Activated naive CD4-positive, alpha-beta T cell treated with anti-CD3 and anti-CD28 coated beads, Interleukin-2, amount 50 U/mL, for 72 hours (primary cell): ENCODE measurements around the gene ZNF669. TPM values are rescaled to one million over a fixed set of nuclear protein-coding genes. Genes with fewer than 3 reads are reported as not detected.
A peak's percentile ranks its signal among the peaks of the same experiment; 100 is the strongest.

ENCODE experiments used
- ATAC-seq, 2 donors: fragments of 150-1000 bp; cut with Tn5 transposase; 2 replicates each; pipeline ENCODE4 v1.10.0; 2021; ENCODE audit warnings: mild to moderate bottlenecking in 2 of 2, moderate library complexity in 2 of 2
- DNase-seq, 2 donors: peaks; one replicate each; pipeline ENCODE4 v3.0.0; 2021 to 2022; ENCODE audit warnings: low spot score in 2 of 2
- H3K27ac Mint-ChIP-seq, 2 donors: one replicate each; pipeline ENCODE4 v1.8.0; 2022; ENCODE audit warnings: mild to moderate bottlenecking in 2 of 2, mixed read lengths in 2 of 2
- H3K36me3 Mint-ChIP-seq, 2 donors: one replicate each; pipeline ENCODE4 v1.8.0; 2022; ENCODE audit warnings: mixed read lengths in 2 of 2
- H3K9me3 Mint-ChIP-seq, 2 donors: one replicate each; pipeline ENCODE4 v1.8.0; 2022; ENCODE audit warnings: mixed read lengths in 2 of 2
- total RNA-seq, 2 donors: library from RNA; stranded (reverse); gene quantifications; one replicate each; pipeline ENCODE4 v1.2.3, GENCODE V29; 2022

ZNF669 gene
- total RNA-seq, 2 donors from 2014 or later, result 6.2 to 10.1 TPM

GRCh38 chr1:247114351-247115140, 10.4 kb upstream of the ZNF669 start:
- ATAC-seq, result peak in 1 of 2 donors; percentile 7
- Mint-ChIP-seq H3K9me3 (peaks cover 3 to 4% of the 10 kb centered on the region in 2 donors), H3K36me3 (peaks cover 6 to 11% of the 10 kb centered on the region in 2 donors), H3K27ac (no peak overlapping the region)
- no peak for DNase-seq

- no peak for ATAC-seq
- H3K9me3 Mint-ChIP-seq, result peaks cover 3 to 5% of the 10 kb centered on the region in 2 donors
- peaks cover 6 to 12% of the 10 kb centered on the region in 2 donors for H3K36me3 Mint-ChIP-seq
- no peak overlapping the region for H3K27ac Mint-ChIP-seq
- DNase-seq, result no peak
These were observed 9.6 kb upstream of the ZNF669 start for GRCh38 chr1:247113733-247114271.

GRCh38 chr1:247113094-247113497, 8.9 kb upstream of the ZNF669 start:
- ATAC-seq (no peak), DNase-seq (no peak)
- peaks cover 3 to 5% of the 10 kb centered on the region in 2 donors for H3K9me3 Mint-ChIP-seq
- H3K27ac Mint-ChIP-seq, result no peak overlapping the region
- H3K36me3 Mint-ChIP-seq, result peaks cover 6 to 12% of the 10 kb centered on the region in 2 donors

GRCh38 chr1:247112479-247112781, 8.3 kb upstream of the ZNF669 start:
- Mint-ChIP-seq H3K9me3 (peaks cover 3 to 5% of the 10 kb centered on the region in 2 donors), H3K27ac (no peak overlapping the region), H3K36me3 (peaks cover 11 to 17% of the 10 kb centered on the region in 2 donors)
- no peak for DNase-seq
- ATAC-seq, result no peak

GRCh38 chr1:247111700-247112478, 7.7 kb upstream of the ZNF669 start:
- Mint-ChIP-seq H3K36me3 (peaks cover 14 to 21% of the 10 kb centered on the region in 2 donors), H3K27ac (no peak overlapping the region), H3K9me3 (peaks cover 3 to 5% of the 10 kb centered on the region in 2 donors)
- DNase-seq (no peak), ATAC-seq (peak; percentile 17 to 36)

- no peak overlapping the region for H3K27ac Mint-ChIP-seq
- DNase-seq, result no peak
- peaks cover 16 to 21% of the 10 kb centered on the region in 2 donors for H3K36me3 Mint-ChIP-seq
These were observed 7.1 kb upstream of the ZNF669 start for GRCh38 chr1:247111259-247111699.

GRCh38 chr1:247110627-247111258, 6.6 kb upstream of the ZNF669 start:
- DNase-seq (no peak), ATAC-seq (peak; percentile 69 to 74)
- Mint-ChIP-seq H3K27ac (no peak overlapping the region), H3K36me3 (peaks cover 19 to 21% of the 10 kb centered on the region in 2 donors), H3K9me3 (peaks cover 5 to 6% of the 10 kb centered on the region in 2 donors)

More at GRCh38 chr1:247111259-247111699, 7.1 kb upstream of the ZNF669 start:
- peak; percentile 38 to 50 for ATAC-seq
- peaks cover 4 to 5% of the 10 kb centered on the region in 2 donors for H3K9me3 Mint-ChIP-seq

GRCh38 chr1:247107694-247108093, 3.5 kb upstream of the ZNF669 start:
- Mint-ChIP-seq H3K27ac (no peak overlapping the region), H3K9me3 (peaks cover 7 to 10% of the 10 kb centered on the region in 2 donors), H3K36me3 (peaks cover 32 to 39% of the 10 kb centered on the region in 2 donors)
- ATAC-seq (no peak), DNase-seq (no peak)

GRCh38 chr1:247105966-247106365, 1.8 kb upstream of the ZNF669 start:
- no peak overlapping the region for H3K27ac Mint-ChIP-seq
- peaks cover 14 to 17% of the 10 kb centered on the region in 2 donors for H3K9me3 Mint-ChIP-seq
- no peak for DNase-seq
- no peak for ATAC-seq
- H3K36me3 Mint-ChIP-seq, result peaks cover 48 to 55% of the 10 kb centered on the region in 2 donors

GRCh38 chr1:247104965-247105364, 809 bp upstream of the ZNF669 start:
- Mint-ChIP-seq H3K36me3 (peaks cover 53 to 60% of the 10 kb centered on the region in 2 donors), H3K9me3 (peaks cover 22 to 25% of the 10 kb centered on the region in 2 donors), H3K27ac (peak overlapping the region in 1 of 2 donors; percentile 16)
- no peak for DNase-seq
- ATAC-seq, result no peak

- ATAC-seq (no peak), DNase-seq (no peak)
- Mint-ChIP-seq H3K36me3 (peaks cover 66 to 74% of the 10 kb centered on the region in 2 donors), H3K27ac (peak overlapping the region in 1 of 2 donors; percentile 92), H3K9me3 (peaks cover 22 to 30% of the 10 kb centered on the region in 2 donors)
These were observed 1.8 kb downstream of the ZNF669 start for GRCh38 chr1:247102381-247102780.

- H3K36me3 Mint-ChIP-seq, result peaks cover 79 to 82% of the 10 kb centered on the region in 2 donors
- peaks cover 38 to 43% of the 10 kb centered on the region in 2 donors for H3K9me3 Mint-ChIP-seq
- ATAC-seq (no peak), DNase-seq (no peak)
- no peak overlapping the region for H3K27ac Mint-ChIP-seq
These were observed 3.4 kb downstream of the ZNF669 start for GRCh38 chr1:247100676-247101279.

- ATAC-seq (no peak), DNase-seq (no peak)
- no peak overlapping the region for H3K27ac Mint-ChIP-seq
- H3K36me3 Mint-ChIP-seq, result peaks cover 57 to 63% of the 10 kb centered on the region in 2 donors
- H3K9me3 Mint-ChIP-seq, result peaks cover 35 to 36% of the 10 kb centered on the region in 2 donors
These were observed 7.2 kb downstream of the ZNF669 start for GRCh38 chr1:247096958-247097357.

- Mint-ChIP-seq H3K27ac (no peak overlapping the region), H3K36me3 (peaks cover 53 to 59% of the 10 kb centered on the region in 2 donors)
These were observed 7.6 kb downstream of the ZNF669 start for GRCh38 chr1:247096544-247096943.

GRCh38 chr1:247096112-247096511, 8.0 kb downstream of the ZNF669 start:
- ATAC-seq (no peak), DNase-seq (no peak)
- H3K9me3 Mint-ChIP-seq, result peaks cover 31% of the 10 kb centered on the region in 2 donors
- H3K36me3 Mint-ChIP-seq, result peaks cover 49 to 55% of the 10 kb centered on the region in 2 donors
- no peak overlapping the region for H3K27ac Mint-ChIP-seq

More at GRCh38 chr1:247096544-247096943, 7.6 kb downstream of the ZNF669 start:
- no peak for DNase-seq
- H3K9me3 Mint-ChIP-seq, result peaks cover 32% of the 10 kb centered on the region in 2 donors
- ATAC-seq, result no peak

- H3K27ac Mint-ChIP-seq, result no peak overlapping the region
- DNase-seq (no peak), ATAC-seq (no peak)
- no peaks in the 10 kb centered on the region for H3K9me3 Mint-ChIP-seq
- no peaks in the 10 kb centered on the region for H3K36me3 Mint-ChIP-seq
These were observed 13.7 kb downstream of the ZNF669 start for GRCh38 chr1:247090455-247090854.
